ENCODE results near the gene KCNN1. TPM values are rescaled to one million over a fixed set of nuclear protein-coding genes. Genes with fewer than 3 reads are reported as not detected.

The KCNN1 gene
- total and polyA plus RNA-seq, 2 of the 13 experiments (the other 11 are each of a cell fraction or from before 2014, with no cell fraction given) = 0.04 TPM; not detected in 1

GRCh38 chr19:18007044-18007916, 40.4 kb downstream of the KCNN1 start (continued):
- TF ChIP-seq MLXIP (CRISPR knock-in tag; IDR thresholded peaks at IDR 0.05; ENCODE audit: borderline replicate concordance) (no peak), ZNF414 (CRISPR knock-in tag; IDR thresholded peaks at IDR 0.05) (0 out of 2 replicates have a peak, but pooled peaks have one; percentile 36), KDM2A (CRISPR knock-in tag; IDR thresholded peaks at IDR 0.05; ENCODE audit: borderline replicate concordance, low read depth) (peak; percentile 87), U2AF2 (IDR thresholded peaks at IDR 0.05; ENCODE audit: low read depth, low read length) (no peak), AFF4 (CRISPR knock-in tag; IDR thresholded peaks at IDR 0.05) (no peak), ZNF687 (CRISPR knock-in tag; IDR thresholded peaks at IDR 0.05) (peak; percentile 75), HES4 (CRISPR knock-in tag; IDR thresholded peaks at IDR 0.05; ENCODE audit: borderline replicate concordance) (no peak), RBFOX2 (IDR thresholded peaks at IDR 0.05; ENCODE audit: low read depth, low read length) (0 out of 2 replicates have a peak, but pooled peaks have one; percentile 32), ZNF337 (CRISPR knock-in tag; IDR thresholded peaks at IDR 0.05; ENCODE audit: borderline replicate concordance, low read depth) (no peak; the same call in 1 of the 2 replicates), ZNF891 (CRISPR knock-in tag; IDR thresholded peaks at IDR 0.05) (no peak), EP300 (IDR thresholded peaks at IDR 0.05; ENCODE audit: low read depth in 2 of 2, low read length in 2 of 2) (no peak), EP300 (CRISPR knock-in tag; IDR thresholded peaks at IDR 0.05; ENCODE audit: borderline replicate concordance) (no peak), ARNT2 (CRISPR knock-in tag; IDR thresholded peaks at IDR 0.05; ENCODE audit: low read depth) (no peak), FOXJ3 (CRISPR knock-in tag; IDR thresholded peaks at IDR 0.05; ENCODE audit: borderline replicate concordance) (no peak), ARHGAP35 (CRISPR knock-in tag; IDR thresholded peaks at IDR 0.05; ENCODE audit: borderline replicate concordance) (0 out of 2 replicates have a peak, but pooled peaks have one; percentile 63)
